ENCODE data around the gene FARS2. TPM values are rescaled to one million over a fixed set of nuclear protein-coding genes. Genes with fewer than 3 reads are reported as not detected.

FARS2 gene
- polyA plus RNA-seq, 1 donor from 2014 or later = 11.9 TPM

- Histone ChIP-seq H4K20me1 (ENCODE audit: insufficient read depth) (no peaks in the 10 kb centered on the region), H3K27me3 (ENCODE audit: insufficient read depth, low read depth, low read length) (no peaks in the 10 kb centered on the region), H2AFZ (ENCODE audit: low read depth, low read length) (no peak overlapping the region), H3K9me2 (ENCODE audit: insufficient read depth, low read length) (no peaks in the 10 kb centered on the region), H3F3A (ENCODE audit: insufficient read depth, low read length, poor library complexity, severe bottlenecking) (no peaks in the 10 kb centered on the region), H3K79me2 (replicated peaks; ENCODE audit: insufficient read depth, low read length) (no peaks in the 10 kb centered on the region), H3K27ac (ENCODE audit: low read length) (no peak overlapping the region), H3K4me3 (ENCODE audit: low read length) (no peak overlapping the region), H3K9me3 (ENCODE audit: low read length) (no peaks in the 10 kb centered on the region), H3K36me3 (ENCODE audit: insufficient read depth, low read length) (no peaks in the 10 kb centered on the region), H3K9ac (ENCODE audit: low read length) (no peak overlapping the region), H3K4me2 (ENCODE audit: low read length) (no peak overlapping the region)
- TF ChIP-seq SMC3 (conservative IDR thresholded peaks at IDR 0.05; ENCODE audit: poor library complexity) (no peak), CTCF (IDR thresholded peaks at IDR 0.05; ENCODE audit: poor library complexity, severe bottlenecking) (no peak), MXI1 (conservative IDR thresholded peaks at IDR 0.05; ENCODE audit: poor library complexity, severe bottlenecking) (no peak), RAD21 (conservative IDR thresholded peaks at IDR 0.05) (no peak), TAF1 (IDR thresholded peaks at IDR 0.05; ENCODE audit: low read depth) (no peak), REST (IDR thresholded peaks at IDR 0.05; ENCODE audit: borderline replicate concordance) (no peak)
Observed at GRCh38 chr6:5595184-5595583, 333.9 kb downstream of the FARS2 start.

DNA sequence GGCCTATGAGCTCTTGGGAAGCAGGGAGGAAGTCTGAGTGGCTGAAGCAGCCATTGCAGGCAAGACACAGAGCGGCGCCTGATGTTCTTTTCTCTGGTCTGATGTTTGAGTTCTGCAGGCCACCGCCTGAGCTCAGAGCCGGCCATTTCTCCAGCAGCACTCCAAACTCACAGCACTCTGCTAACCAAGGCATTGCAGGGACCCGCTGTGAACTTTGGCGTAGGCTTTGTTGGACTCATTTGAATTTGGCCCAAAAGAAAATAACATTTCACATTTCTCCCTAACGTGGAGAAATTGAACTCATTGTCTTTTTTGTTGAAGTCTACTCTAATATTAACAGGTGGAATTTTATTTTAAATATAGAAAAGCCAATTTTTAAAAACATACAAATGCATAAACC, 336.1 kb downstream of the FARS2 start:
- Histone ChIP-seq H3K4me3 (ENCODE audit: low read length) (no peak overlapping the region), H3F3A (ENCODE audit: insufficient read depth, low read length, poor library complexity, severe bottlenecking) (no peaks in the 10 kb centered on the region), H3K9me2 (ENCODE audit: insufficient read depth, low read length) (no peaks in the 10 kb centered on the region), H3K27me3 (ENCODE audit: insufficient read depth, low read depth, low read length) (no peaks in the 10 kb centered on the region), H2AFZ (ENCODE audit: low read depth, low read length) (no peak overlapping the region), H3K9ac (ENCODE audit: low read length) (no peak overlapping the region), H3K27ac (ENCODE audit: low read length) (no peak overlapping the region), H4K20me1 (ENCODE audit: insufficient read depth) (no peaks in the 10 kb centered on the region), H3K36me3 (ENCODE audit: insufficient read depth, low read length) (no peaks in the 10 kb centered on the region), H3K9me3 (ENCODE audit: low read length) (no peaks in the 10 kb centered on the region), H3K4me2 (ENCODE audit: low read length) (no peak overlapping the region), H3K79me2 (replicated peaks; ENCODE audit: insufficient read depth, low read length) (no peaks in the 10 kb centered on the region)
- TF ChIP-seq RAD21 (conservative IDR thresholded peaks at IDR 0.05) (no peak), TAF1 (IDR thresholded peaks at IDR 0.05; ENCODE audit: low read depth) (no peak), MXI1 (conservative IDR thresholded peaks at IDR 0.05; ENCODE audit: poor library complexity, severe bottlenecking) (no peak), REST (IDR thresholded peaks at IDR 0.05; ENCODE audit: borderline replicate concordance) (no peak), POLR2AphosphoS5 (IDR thresholded peaks at IDR 0.05) (no peak), CTCF (IDR thresholded peaks at IDR 0.05; ENCODE audit: poor library complexity, severe bottlenecking) (no peak), SMC3 (conservative IDR thresholded peaks at IDR 0.05; ENCODE audit: poor library complexity) (no peak), EZH2 (IDR thresholded peaks at IDR 0.05; ENCODE audit: borderline replicate concordance, insufficient read depth, low read length, poor library complexity, severe bottlenecking) (no peak), EP300 (conservative IDR thresholded peaks at IDR 0.05; ENCODE audit: poor library complexity, severe bottlenecking) (no peak)
